RWPE1 (cell line): ENCODE results near the gene ARNT2.

Experiments used
- CTCF ChIA-PET: fragments of 350-600 bp; sonication (Branson Sonifier 250); formaldehyde crosslinking; extraction: SDS; loops from one replicate; lab custom pipeline; 2021; lab: Yijun Ruan, JAX
- POLR2A ChIA-PET: fragments of 400-600 bp; formaldehyde crosslinking; extraction: SDS; loops from one replicate; lab custom pipeline; 2020; ENCODE audit warnings: antibody characterized with exemption; ENCODE audit not compliant: low non-redundant PET; lab: Yijun Ruan, JAX
- DNase-seq: peaks from one replicate; pipeline ENCODE4 v3.0.0; 2012; ENCODE audit warnings: low spot score
- H3K27ac ChIP-seq: fragments of 450-650 bp; 2 replicates; pipeline ENCODE4 v1.5.1; 2017
- TF ChIP-seq, protein P1 (sequence below): fragments of 450-650 bp; conservative IDR thresholded peaks from 2 replicates; pipeline ENCODE4 v1.5.1; 2017; ENCODE audit warnings: low read depth, mild to moderate bottlenecking

ARNT2 gene

GRCh38 chr15:80442728-80443403, 38.7 kb downstream of the ARNT2 start:
- CTCF ChIA-PET = interaction anchor here (0.6 to 2.1 kb wide), 2 partner anchors 13 to 22 kb away, joined by 3 to 9 read pairs; no protein-coding TSS in a partner anchor
- H3K27ac ChIP-seq = no peak overlapping the region
- TF ChIP-seq, protein P1, sequence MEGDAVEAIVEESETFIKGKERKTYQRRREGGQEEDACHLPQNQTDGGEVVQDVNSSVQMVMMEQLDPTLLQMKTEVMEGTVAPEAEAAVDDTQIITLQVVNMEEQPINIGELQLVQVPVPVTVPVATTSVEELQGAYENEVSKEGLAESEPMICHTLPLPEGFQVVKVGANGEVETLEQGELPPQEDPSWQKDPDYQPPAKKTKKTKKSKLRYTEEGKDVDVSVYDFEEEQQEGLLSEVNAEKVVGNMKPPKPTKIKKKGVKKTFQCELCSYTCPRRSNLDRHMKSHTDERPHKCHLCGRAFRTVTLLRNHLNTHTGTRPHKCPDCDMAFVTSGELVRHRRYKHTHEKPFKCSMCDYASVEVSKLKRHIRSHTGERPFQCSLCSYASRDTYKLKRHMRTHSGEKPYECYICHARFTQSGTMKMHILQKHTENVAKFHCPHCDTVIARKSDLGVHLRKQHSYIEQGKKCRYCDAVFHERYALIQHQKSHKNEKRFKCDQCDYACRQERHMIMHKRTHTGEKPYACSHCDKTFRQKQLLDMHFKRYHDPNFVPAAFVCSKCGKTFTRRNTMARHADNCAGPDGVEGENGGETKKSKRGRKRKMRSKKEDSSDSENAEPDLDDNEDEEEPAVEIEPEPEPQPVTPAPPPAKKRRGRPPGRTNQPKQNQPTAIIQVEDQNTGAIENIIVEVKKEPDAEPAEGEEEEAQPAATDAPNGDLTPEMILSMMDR = no peak
- DNase-seq = no peak
- POLR2A ChIA-PET = no interaction called here

GRCh38 chr15:80444680-80445251, 40.6 kb downstream of the ARNT2 start:
- DNase-seq = no peak
- CTCF ChIA-PET = interaction anchor here (2.1 kb wide), 1 partner anchor 11 kb away, joined by 9 read pairs; no protein-coding TSS in a partner anchor
- H3K27ac ChIP-seq = no peak overlapping the region
- TF ChIP-seq, protein P1 = no peak
- POLR2A ChIA-PET = no interaction called here

DNA sequence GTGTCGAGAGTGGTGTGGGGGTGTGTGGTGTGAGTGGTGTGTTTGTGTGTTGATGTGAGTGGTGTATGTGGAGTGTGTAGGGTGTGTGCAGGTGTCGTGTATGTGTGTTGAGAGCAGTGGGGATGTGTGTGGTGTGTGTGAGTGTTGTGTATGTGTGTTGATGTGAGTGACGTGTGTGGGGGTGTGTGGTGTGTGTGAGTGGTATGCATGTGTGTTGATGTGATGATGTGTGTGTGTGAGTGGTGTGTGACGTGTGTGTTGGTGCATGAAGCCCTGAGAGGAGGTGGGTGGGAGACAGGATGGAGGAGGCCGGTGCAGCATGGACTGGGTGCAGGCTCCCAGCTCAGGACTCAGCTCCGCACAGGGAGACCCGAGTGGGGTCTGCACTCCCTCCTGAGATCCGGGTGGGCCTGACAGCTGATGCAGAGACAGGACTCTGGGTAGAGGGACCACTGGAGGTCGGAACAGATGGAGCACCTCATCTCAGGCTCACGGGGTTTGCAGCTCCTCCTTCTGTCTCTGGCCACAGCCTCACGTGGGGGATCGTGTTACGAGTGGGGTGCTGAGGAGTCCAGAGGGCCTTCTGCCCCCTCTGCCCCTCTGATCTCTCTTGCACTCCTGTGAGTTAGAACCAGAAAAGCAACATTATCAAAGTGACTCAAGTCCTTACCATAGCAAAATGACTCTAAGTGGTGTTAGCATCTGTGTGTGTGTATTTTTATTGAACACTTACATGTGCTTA, 41.3 kb downstream of the ARNT2 start:
- TF ChIP-seq, protein P1 = no peak
- no peak for DNase-seq
- ChIA-PET CTCF (no interaction called here), POLR2A (no interaction called here)
- no peak overlapping the region for H3K27ac ChIP-seq

- CTCF ChIA-PET = interaction anchor here (0.5 kb wide), 1 partner anchor 94 kb away, joined by 3 read pairs; no protein-coding TSS in a partner anchor
- TF ChIP-seq, protein P1 = no peak
- no peak for DNase-seq
- no peak overlapping the region for H3K27ac ChIP-seq
- POLR2A ChIA-PET = interaction anchor here (0.5 kb wide), 1 partner anchor 113 kb away, joined by 3 read pairs; no protein-coding TSS in a partner anchor
Measured at GRCh38 chr15:80447077-80447476, 42.9 kb downstream of the ARNT2 start.

DNA sequence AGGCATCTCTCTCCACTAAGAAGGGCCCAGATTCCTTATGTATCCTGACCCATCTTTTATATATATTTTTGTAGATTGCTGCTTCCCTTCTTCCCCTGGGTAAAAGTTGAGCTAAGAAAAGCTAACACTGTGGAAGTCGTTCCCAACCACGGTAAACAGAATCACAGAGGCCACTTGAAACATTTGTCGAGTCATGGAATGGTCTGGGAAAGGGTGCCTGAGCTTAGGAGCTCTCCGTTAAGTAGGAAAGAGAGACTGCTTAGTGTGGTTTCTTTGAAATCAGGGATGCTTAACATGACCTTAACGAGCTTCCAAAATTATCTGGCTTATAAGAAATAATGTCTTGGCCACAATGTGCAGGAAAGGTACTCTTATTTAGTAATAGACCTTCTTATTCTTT, 45.6 kb downstream of the ARNT2 start:
- POLR2A ChIA-PET = no interaction called here
- H3K27ac ChIP-seq = no peak overlapping the region
- TF ChIP-seq, protein P1 = no peak
- DNase-seq = no peak
- CTCF ChIA-PET = interaction anchor here (0.7 kb wide), 1 partner anchor 982 kb away, joined by 4 read pairs; no protein-coding TSS in a partner anchor

- ChIA-PET CTCF (no interaction called here), POLR2A (no interaction called here)
Measured at GRCh38 chr15:80450811-80451321, 46.7 kb downstream of the ARNT2 start.

More at GRCh38 chr15:80450811-80451321, 46.7 kb downstream of the ARNT2 start:
- H3K27ac ChIP-seq = no peak overlapping the region
- TF ChIP-seq, protein P1 = no peak
- DNase-seq = no peak
